Neuronal stem cell (in vitro differentiated cells): ENCODE data around the gene PTPRD.
"Not testable (repeated sequence)": the region's sequence is repeated elsewhere in the genome, so short reads cannot be mapped to it uniquely, and the experiment has no call there.

Experiments
- DNase-seq: peaks from one replicate; pipeline ENCODE4 v3.0.0-alpha.2; 2013; ENCODE audit warnings: low spot score
- H2AFZ ChIP-seq: one replicate; pipeline ENCODE4 v1.6.1; 2013; ENCODE audit warnings: mild to moderate bottlenecking, low read length, inconsistent platforms
- H2AK5ac ChIP-seq: 2 replicates; pipeline ENCODE4 v1.6.1; 2013; ENCODE audit warnings: low read depth, mild to moderate bottlenecking, inconsistent platforms, low read length, moderate library complexity, mixed read lengths
- H2BK120ac ChIP-seq: 2 replicates; pipeline ENCODE4 v1.6.1; 2013; ENCODE audit warnings: low read depth, mild to moderate bottlenecking, inconsistent platforms, low read length, moderate library complexity, mixed read lengths
- H2BK12ac ChIP-seq: one replicate; pipeline ENCODE4 v1.6.1; 2013; ENCODE audit warnings: low read length, inconsistent platforms
- H2BK15ac ChIP-seq: 2 replicates; pipeline ENCODE4 v1.6.1; 2013; ENCODE audit warnings: mild to moderate bottlenecking, low read length, inconsistent platforms, mixed read lengths
- H2BK5ac ChIP-seq: one replicate; pipeline ENCODE4 v1.6.1; 2013; ENCODE audit warnings: inconsistent platforms, mild to moderate bottlenecking, low read length, moderate library complexity
- H3K14ac ChIP-seq: one replicate; pipeline ENCODE4 v1.6.1; 2013; ENCODE audit warnings: low read length, inconsistent platforms
- H3K18ac ChIP-seq: 2 replicates; pipeline ENCODE4 v1.6.1; 2013; ENCODE audit warnings: low read length, inconsistent platforms
- H3K23ac ChIP-seq: 2 replicates; pipeline ENCODE4 v1.6.1; 2013; ENCODE audit warnings: low read depth, mild to moderate bottlenecking, mixed read lengths, low read length, inconsistent platforms; ENCODE audit not compliant: poor library complexity
- H3K27ac ChIP-seq: replicated peaks from 3 replicates; pipeline ENCODE4 v1.5.1; 2013; ENCODE audit warnings: low read length, inconsistent platforms
- H3K27me3 ChIP-seq, 3 experiments: 2 replicates each; pipeline ENCODE4 v1.6.1; 2013; ENCODE audit warnings: low read length in 3 of 3, mild to moderate bottlenecking in 2 of 3, inconsistent platforms in 1 of 3, low read depth in 1 of 3, mixed read lengths in 1 of 3, moderate library complexity in 1 of 3; ENCODE audit not compliant: control insufficient read depth in 3 of 3, insufficient read depth in 3 of 3
- H3K36me3 ChIP-seq, 2 donors: replicated peaks in 1 of 2; 2 replicates each; pipeline ENCODE4 v1.6.1; 2013; ENCODE audit warnings: low read length in 2 of 2; ENCODE audit not compliant: control insufficient read depth in 2 of 2, insufficient read depth in 2 of 2
- H3K4ac ChIP-seq: 2 replicates; pipeline ENCODE4 v1.6.1; 2013; ENCODE audit warnings: inconsistent platforms, mild to moderate bottlenecking, low read length, moderate library complexity
- H3K4me1 ChIP-seq, 2 donors: 1 replicate in 1 of 2; 2 replicates in 1 of 2; pipeline ENCODE4 v1.6.1; 2013; ENCODE audit warnings: low read length in 2 of 2, low read depth in 1 of 2; ENCODE audit not compliant: control insufficient read depth in 2 of 2, insufficient read depth in 1 of 2
- H3K4me2 ChIP-seq: one replicate; pipeline ENCODE4 v1.6.1; 2013; ENCODE audit warnings: mild to moderate bottlenecking, low read length, inconsistent platforms; ENCODE audit not compliant: insufficient read depth, poor library complexity, severe bottlenecking
- H3K4me3 ChIP-seq, 2 donors: 2 replicates each; pipeline ENCODE4 v1.5.1; 2013; ENCODE audit warnings: low read length in 2 of 2, mild to moderate bottlenecking in 2 of 2, inconsistent platforms in 1 of 2, moderate library complexity in 1 of 2
- H3K79me1 ChIP-seq: one replicate; pipeline ENCODE4 v1.6.1; 2013; ENCODE audit warnings: low read depth, mild to moderate bottlenecking, inconsistent platforms, low read length, moderate library complexity
- H3K9ac ChIP-seq: one replicate; pipeline ENCODE4 v1.6.1; 2013; ENCODE audit warnings: mild to moderate bottlenecking, low read depth, low read length, inconsistent platforms; ENCODE audit not compliant: poor library complexity
- H3K9me3 ChIP-seq, 2 donors: replicated peaks in 1 of 2; 2 replicates each; pipeline versions ENCODE3 to v1.6.1; 2013; ENCODE audit warnings: low read length in 2 of 2, mild to moderate bottlenecking in 2 of 2, inconsistent platforms in 1 of 2, low read depth in 1 of 2, mixed read lengths in 1 of 2, moderate library complexity in 1 of 2; ENCODE audit not compliant: control insufficient read depth in 2 of 2, insufficient read depth in 1 of 2
- H4K8ac ChIP-seq: one replicate; pipeline ENCODE4 v1.6.1; 2013; ENCODE audit warnings: low read depth, mild to moderate bottlenecking, inconsistent platforms, low read length, moderate library complexity
- H4K91ac ChIP-seq: one replicate; pipeline ENCODE4 v1.6.1; 2013; ENCODE audit warnings: low read length, low read depth, mild to moderate bottlenecking, inconsistent platforms; ENCODE audit not compliant: poor library complexity
- WGBS, 2 donors: extraction: QIAGEN DNeasy Blood & Tissue Kit; methylation state at CpG; one replicate each; pipeline ENCODE4 v1.1.7; 2013; ENCODE audit warnings: missing lambda C conversion rate in 2 of 2, mixed read lengths in 1 of 2; ENCODE audit not compliant: insufficient read length in 2 of 2, insufficient replicate concordance in 1 of 2; ENCODE audit errors: extremely low coverage in 2 of 2; 5-methylcytosine and 5-hydroxymethylcytosine counted together

PTPRD gene

GRCh38 chr9:8703904-8704303 lies 1908.9 kb downstream of the PTPRD start:
- Histone ChIP-seq H2BK12ac (no peak overlapping the region), H3K23ac (no peak overlapping the region), H2AFZ (no peak overlapping the region), H2BK15ac (no peak overlapping the region), H3K27me3 (no peaks in the 10 kb centered on the region), H3K4me1 (peaks cover 3% of the 10 kb centered on the region in 2 donors), H3K27ac (no peak overlapping the region), H4K91ac (no peak overlapping the region), H3K9me3 (no peaks in the 10 kb centered on the region), H2AK5ac (no peak overlapping the region), H3K4me2 (no peak overlapping the region), H4K8ac (no peak overlapping the region), H3K9ac (no peak overlapping the region), H3K4ac (no peak overlapping the region), H3K18ac (no peak overlapping the region), H3K36me3 (no peaks in the 10 kb centered on the region), H3K79me1 (no peaks in the 10 kb centered on the region), H3K14ac (no peak overlapping the region), H2BK120ac (no peak overlapping the region), H3K4me3 (no peak overlapping the region), H2BK5ac (no peak overlapping the region)
- DNase-seq, result no peak
- no CpG with 5 or more reads among the region's 3 CpGs for WGBS, 2 donors

DNA sequence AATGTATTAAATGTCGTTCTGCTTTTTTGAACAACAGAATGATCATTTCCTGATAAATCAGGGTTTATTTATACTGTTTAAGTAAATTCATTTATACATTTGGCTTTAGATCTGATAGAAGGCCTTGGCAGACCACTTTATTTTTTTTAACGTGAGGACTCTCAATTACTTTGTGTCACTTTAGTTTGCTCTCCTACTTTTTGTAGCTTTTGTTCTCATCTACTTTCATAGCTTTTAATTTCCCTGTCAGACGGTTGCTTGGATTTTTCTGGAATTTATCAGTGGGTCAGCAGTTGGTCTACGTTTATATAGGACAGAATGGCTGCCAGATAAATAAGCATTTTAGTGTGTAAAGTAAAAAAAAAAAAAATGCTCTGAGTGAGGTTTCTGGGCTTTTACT lies 1910.9 kb downstream of the PTPRD start:
- no CpG with 5 or more reads among the region's 4 CpGs for WGBS, 2 donors
- Histone ChIP-seq H2AFZ (no peak overlapping the region), H2BK120ac (no peak overlapping the region), H3K23ac (no peak overlapping the region), H3K14ac (no peak overlapping the region), H4K8ac (no peak overlapping the region), H3K9ac (no peak overlapping the region), H3K4ac (no peak overlapping the region), H4K91ac (no peak overlapping the region), H3K27ac (no peak overlapping the region), H3K36me3 (no peaks in the 10 kb centered on the region), H2BK5ac (no peak overlapping the region), H3K4me1 (peaks cover 3% of the 10 kb centered on the region in 2 donors), H3K27me3 (no peaks in the 10 kb centered on the region), H3K9me3 (no peaks in the 10 kb centered on the region), H2BK15ac (no peak overlapping the region), H3K4me2 (no peak overlapping the region), H2AK5ac (no peak overlapping the region), H3K18ac (no peak overlapping the region), H3K79me1 (no peaks in the 10 kb centered on the region), H3K4me3 (no peak overlapping the region), H2BK12ac (no peak overlapping the region)
- DNase-seq, result no peak

DNA sequence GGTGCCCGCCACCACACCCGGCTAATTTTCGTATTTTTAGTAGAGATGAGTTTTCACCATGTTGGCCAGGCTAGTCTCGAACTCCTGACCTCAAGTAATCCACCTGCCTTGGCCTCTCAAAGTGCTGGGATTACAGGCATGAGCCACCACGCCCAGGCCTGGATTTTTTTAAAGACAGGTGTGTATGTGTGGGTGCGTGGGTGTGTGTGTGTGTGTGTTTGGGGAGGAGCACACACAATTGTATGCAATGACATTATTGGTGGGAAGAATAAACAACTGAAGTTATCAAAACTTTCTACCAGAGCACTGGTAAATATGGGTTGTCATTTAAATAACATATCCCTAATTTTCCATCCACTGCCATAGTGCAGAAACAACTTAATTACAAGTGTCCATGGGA lies 1915.2 kb downstream of the PTPRD start:
- not testable (repeated sequence) for H3K9me3 ChIP-seq, H3K79me1 ChIP-seq, H3K9ac ChIP-seq, H2BK12ac ChIP-seq, H3K36me3 ChIP-seq, H3K4me3 ChIP-seq, H3K27me3 ChIP-seq, H4K91ac ChIP-seq, H3K4me1 ChIP-seq, H3K14ac ChIP-seq, H3K18ac ChIP-seq, H2BK15ac ChIP-seq, H2AFZ ChIP-seq, H2BK120ac ChIP-seq, H3K23ac ChIP-seq, H3K4ac ChIP-seq, DNase-seq, H2AK5ac ChIP-seq, H2BK5ac ChIP-seq, H3K27ac ChIP-seq, H3K4me2 ChIP-seq, H4K8ac ChIP-seq
- WGBS, 2 donors, result no CpG with 5 or more reads among the region's 6 CpGs

DNA sequence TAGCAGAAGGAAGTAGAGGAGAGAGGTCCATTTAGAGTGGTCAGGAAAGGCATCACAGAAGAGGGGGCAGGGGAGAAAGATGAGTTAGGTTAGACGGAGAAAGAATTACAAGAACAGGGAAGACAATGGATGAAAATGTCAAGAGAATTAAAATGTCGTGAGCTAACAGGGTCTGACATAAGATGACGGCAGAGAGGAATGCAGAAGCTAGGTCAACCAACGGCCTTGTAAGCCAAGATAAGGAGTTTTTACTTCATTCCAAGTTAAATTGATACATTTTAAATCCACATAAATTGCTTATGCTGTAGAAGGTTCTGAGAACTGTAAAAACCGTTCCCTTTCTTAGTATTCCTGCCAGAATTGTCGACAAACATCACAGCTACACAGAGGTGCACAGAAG lies 1916.3 kb downstream of the PTPRD start:
- no peak overlapping the region for H2BK15ac ChIP-seq
- H3K4me3 ChIP-seq, result no peak overlapping the region
- H3K4me2 ChIP-seq, result no peak overlapping the region
- H2BK12ac ChIP-seq, result no peak overlapping the region
- no peak overlapping the region for H4K8ac ChIP-seq
- H3K36me3 ChIP-seq, result no peaks in the 10 kb centered on the region
- no peak overlapping the region for H2BK120ac ChIP-seq
- no peak overlapping the region for H2AK5ac ChIP-seq
- H3K4me1 ChIP-seq, result peaks cover 0 to 2% of the 10 kb centered on the region in 2 donors
- no peak for DNase-seq
- H3K79me1 ChIP-seq, result no peaks in the 10 kb centered on the region
- no peak overlapping the region for H3K9ac ChIP-seq
- H3K4ac ChIP-seq, result no peak overlapping the region
- no peak overlapping the region for H3K18ac ChIP-seq
- no peak overlapping the region for H4K91ac ChIP-seq
- H3K14ac ChIP-seq, result no peak overlapping the region
- H2AFZ ChIP-seq, result no peak overlapping the region
- H3K27me3 ChIP-seq, result no peaks in the 10 kb centered on the region
- H3K23ac ChIP-seq, result no peak overlapping the region
- H3K27ac ChIP-seq, result no peak overlapping the region
- no peaks in the 10 kb centered on the region for H3K9me3 ChIP-seq
- H2BK5ac ChIP-seq, result no peak overlapping the region
- no CpG with 5 or more reads among the region's 6 CpGs for WGBS, 2 donors
